D721Med (cell line): ENCODE measurements around the gene SPATA1.
"Not testable (repeated sequence)": the region's sequence is repeated elsewhere in the genome, so short reads cannot be mapped to it uniquely, and the experiment has no call there.

Source experiments
- DNase-seq: peaks from one replicate; pipeline ENCODE4 v3.0.0; 2011; ENCODE audit warnings: low spot score; ENCODE audit not compliant: insufficient read length
- FAIRE-seq: peaks from 2 replicates; lab custom pipeline; 2011; peaks lifted over from hg19 to GRCh38; lab: Jason Lieb, UNC
- CTCF ChIP-seq: IDR thresholded peaks from 2 replicates; pipeline ENCODE4 v1.5.1; 2012; ENCODE audit warnings: mild to moderate bottlenecking, control low read depth; ENCODE audit not compliant: insufficient read depth; ENCODE audit errors: missing control alignments

SPATA1 gene

GRCh38 chr1:84497631-84498275 lies 8.4 kb upstream of the SPATA1 start:
- no peak for TF ChIP-seq CTCF
- DNase-seq: no peak
- no peak for FAIRE-seq

GRCh38 chr1:84502927-84503326 lies 3.3 kb upstream of the SPATA1 start:
- DNase-seq (no peak), FAIRE-seq (no peak)
- TF ChIP-seq CTCF: no peak

- DNase-seq (no peak), FAIRE-seq (no peak)
- TF ChIP-seq CTCF: no peak
Measured at GRCh38 chr1:84504580-84505492, 1.4 kb upstream of the SPATA1 start.

GRCh38 chr1:84505493-84506001 lies 639 bp upstream of the SPATA1 start:
- TF ChIP-seq CTCF: no peak
- FAIRE-seq: no peak
- no peak for DNase-seq

GRCh38 chr1:84506729-84507453 lies 705 bp downstream of the SPATA1 start:
- no peak for TF ChIP-seq CTCF
- no peak for DNase-seq
- no peak for FAIRE-seq

GRCh38 chr1:84507887-84508286 lies 1.7 kb downstream of the SPATA1 start:
- not testable (repeated sequence) for FAIRE-seq, DNase-seq

GRCh38 chr1:84508510-84508909 lies 2.3 kb downstream of the SPATA1 start:
- no peak for FAIRE-seq
- no peak for TF ChIP-seq CTCF
- no peak for DNase-seq
